Prostate gland (tissue), 2 donors: ENCODE results near the gene OR4C46.
"Not testable (repeated sequence)": the region's sequence is repeated elsewhere in the genome, so short reads cannot be mapped to it uniquely, and the experiment has no call there.

ENCODE experiments used
- POLR2A ChIP-seq: fragments of 450-650 bp; IDR thresholded peaks from one replicate; pipeline ENCODE4 v1.6.1; 2016; ENCODE audit warnings: antibody characterized with exemption, mild to moderate bottlenecking
- POLR2AphosphoS5 ChIP-seq: sonication (generic); formaldehyde crosslinking; IDR thresholded peaks from one replicate; pipeline ENCODE4 v1.6.1; 2017; ENCODE audit warnings: antibody characterized with exemption
- TF ChIP-seq, protein P1 (sequence below), 4 experiments: fragments of 200-600 bp in 2 of 4; fragments of 450-650 bp in 2 of 4; sonication (generic) in 2 of 4; IDR thresholded peaks; 1 replicate in 3 of 4; 2 replicates in 1 of 4; pipeline ENCODE4 v1.5.1; 2016 to 2019; ENCODE audit warnings: antibody characterized with exemption in 4 of 4, mild to moderate bottlenecking in 2 of 4, moderate library complexity in 2 of 4

DNA sequence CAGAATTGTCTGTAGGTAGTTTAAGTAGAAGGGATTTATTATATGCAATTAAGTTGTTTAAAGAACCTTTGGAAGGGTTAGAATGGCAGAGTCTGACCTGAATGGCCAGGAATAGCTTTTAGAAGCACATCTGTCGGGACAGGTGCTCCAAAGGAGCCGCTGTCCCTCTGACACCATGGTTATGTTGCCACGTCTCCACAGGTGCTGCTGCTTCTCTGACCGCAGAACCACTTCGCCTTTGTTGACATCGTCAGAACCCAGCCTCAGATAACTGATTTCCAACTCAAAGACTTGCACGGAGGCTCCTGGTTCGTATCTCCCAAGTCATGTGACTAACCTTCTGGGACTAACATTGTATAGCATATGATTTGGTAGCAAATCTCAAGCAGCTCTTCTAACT lies 41.8 kb upstream of the OR4C46 start:
- TF ChIP-seq, protein P1, sequence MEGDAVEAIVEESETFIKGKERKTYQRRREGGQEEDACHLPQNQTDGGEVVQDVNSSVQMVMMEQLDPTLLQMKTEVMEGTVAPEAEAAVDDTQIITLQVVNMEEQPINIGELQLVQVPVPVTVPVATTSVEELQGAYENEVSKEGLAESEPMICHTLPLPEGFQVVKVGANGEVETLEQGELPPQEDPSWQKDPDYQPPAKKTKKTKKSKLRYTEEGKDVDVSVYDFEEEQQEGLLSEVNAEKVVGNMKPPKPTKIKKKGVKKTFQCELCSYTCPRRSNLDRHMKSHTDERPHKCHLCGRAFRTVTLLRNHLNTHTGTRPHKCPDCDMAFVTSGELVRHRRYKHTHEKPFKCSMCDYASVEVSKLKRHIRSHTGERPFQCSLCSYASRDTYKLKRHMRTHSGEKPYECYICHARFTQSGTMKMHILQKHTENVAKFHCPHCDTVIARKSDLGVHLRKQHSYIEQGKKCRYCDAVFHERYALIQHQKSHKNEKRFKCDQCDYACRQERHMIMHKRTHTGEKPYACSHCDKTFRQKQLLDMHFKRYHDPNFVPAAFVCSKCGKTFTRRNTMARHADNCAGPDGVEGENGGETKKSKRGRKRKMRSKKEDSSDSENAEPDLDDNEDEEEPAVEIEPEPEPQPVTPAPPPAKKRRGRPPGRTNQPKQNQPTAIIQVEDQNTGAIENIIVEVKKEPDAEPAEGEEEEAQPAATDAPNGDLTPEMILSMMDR (IDR thresholded peaks at IDR 0.05) = not testable (repeated sequence)
- not testable (repeated sequence) for TF ChIP-seq POLR2A, POLR2AphosphoS5
